Left renal pelvis (tissue), 4 donors: ENCODE data around the gene SSTR1. TPM values are rescaled to one million over a fixed set of nuclear protein-coding genes. Genes with fewer than 3 reads are reported as not detected.
"Not testable (repeated sequence)": the region's sequence is repeated elsewhere in the genome, so short reads cannot be mapped to it uniquely, and the experiment has no call there.

Source experiments
- DNase-seq, 4 donors: peaks; one replicate each; pipeline ENCODE4 v3.0.0-alpha.2; 2013; ENCODE audit warnings: low read depth in 4 of 4, low spot score in 3 of 4
- polyA plus RNA-seq, 4 donors: library from polyadenylated mRNA; unstranded; fragments of 120-200 nt; gene quantifications; one replicate each; pipeline ENCODE4 v1.2.1, GENCODE V29; 2013; ENCODE audit not compliant: insufficient read length in 4 of 4

SSTR1 gene
- polyA plus RNA-seq, result 1 to 10 TPM in 3 of 4 donors, under 1 TPM in 1; 0.15 to 2.4 (median 1.7) TPM

GRCh38 chr14:38207736-38208617, at the start of gene SSTR1:
Gene SSTR1 (plus strand): TSS chr14:38207904. CDS start chr14:38209390, 1,486 bp downstream.
- no peak for DNase-seq

- no peak for DNase-seq
These were observed 49.2 kb upstream of the SSTR1 start for GRCh38 chr14:38158468-38158867.

- peak; percentile 12 to 36 (median 26) for DNase-seq
These were observed 39.3 kb upstream of the SSTR1 start for GRCh38 chr14:38168416-38168815.

GRCh38 chr14:38171197-38171596, 36.5 kb upstream of the SSTR1 start:
- no peak for DNase-seq

GRCh38 chr14:38174711-38175110, 33.0 kb upstream of the SSTR1 start:
- no peak for DNase-seq

- DNase-seq, result no peak
These were observed 32.0 kb upstream of the SSTR1 start for GRCh38 chr14:38175658-38176057.

GRCh38 chr14:38176379-38176778, 31.3 kb upstream of the SSTR1 start:
- no peak for DNase-seq

- no peak for DNase-seq
These were observed 23.6 kb upstream of the SSTR1 start for GRCh38 chr14:38184132-38184531.

- no peak for DNase-seq
These were observed 22.0 kb upstream of the SSTR1 start for GRCh38 chr14:38185671-38186070.

GRCh38 chr14:38186216-38186615, 21.5 kb upstream of the SSTR1 start:
- DNase-seq, result no peak

GRCh38 chr14:38187528-38187927, 20.2 kb upstream of the SSTR1 start:
- no peak for DNase-seq

GRCh38 chr14:38189930-38190726, 17.6 kb upstream of the SSTR1 start:
- DNase-seq, result no peak

- not testable (repeated sequence) for DNase-seq
These were observed 16.9 kb upstream of the SSTR1 start for GRCh38 chr14:38190846-38191245.

- not testable (repeated sequence) for DNase-seq
These were observed 16.2 kb upstream of the SSTR1 start for GRCh38 chr14:38191491-38191890.

- DNase-seq, result no peak
These were observed 10.5 kb upstream of the SSTR1 start for GRCh38 chr14:38197001-38197783.

GRCh38 chr14:38197784-38198335, 9.8 kb upstream of the SSTR1 start:
- no peak for DNase-seq

- DNase-seq, result no peak
These were observed 9.3 kb upstream of the SSTR1 start for GRCh38 chr14:38198425-38198824.

GRCh38 chr14:38199076-38199475, 8.6 kb upstream of the SSTR1 start:
- no peak for DNase-seq

- DNase-seq, result no peak
These were observed 8.0 kb upstream of the SSTR1 start for GRCh38 chr14:38199739-38200138.

- no peak for DNase-seq
These were observed 6.4 kb upstream of the SSTR1 start for GRCh38 chr14:38201137-38201828.
